Smooth muscle cell (in vitro differentiated cells): Measurements from ENCODE around the gene PCYT1A. TPM values are rescaled to one million over a fixed set of nuclear protein-coding genes. Genes with fewer than 3 reads are reported as not detected.

ENCODE experiments used
- DNase-seq: peaks from one replicate; lab custom pipeline; 2025; ENCODE audit not compliant: unreplicated experiment; lab: John Stamatoyannopoulos, UW
- H2AFZ ChIP-seq: fragments of 200-600 bp; sonication (generic); 2 replicates; pipeline ENCODE4 v1.6.0; 2016; ENCODE audit warnings: antibody characterized with exemption, low read depth, mild to moderate bottlenecking
- H3F3A ChIP-seq: fragments of 200-600 bp; sonication (generic); 2 replicates; pipeline ENCODE4 v1.6.0; 2017; ENCODE audit warnings: antibody characterized with exemption, low read depth
- H3K27ac ChIP-seq: fragments of 200-600 bp; sonication (generic); 2 replicates; pipeline ENCODE4 v1.5.1; 2016; ENCODE audit warnings: low read depth, mild to moderate bottlenecking
- H3K27me3 ChIP-seq: fragments of 200-600 bp; sonication (generic); 2 replicates; pipeline ENCODE4 v1.6.1; 2016; ENCODE audit warnings: low read depth, mild to moderate bottlenecking
- H3K36me3 ChIP-seq: fragments of 200-600 bp; sonication (generic); 2 replicates; pipeline ENCODE4 v1.5.1; 2016; ENCODE audit warnings: low read depth
- H3K4me1 ChIP-seq: fragments of 200-600 bp; sonication (generic); 2 replicates; pipeline ENCODE4 v1.5.1; 2016; ENCODE audit warnings: low read depth
- H3K4me2 ChIP-seq: fragments of 200-600 bp; sonication (generic); 2 replicates; pipeline ENCODE4 v1.6.0; 2016; ENCODE audit warnings: mild to moderate bottlenecking
- H3K4me3 ChIP-seq: fragments of 200-600 bp; sonication (generic); 2 replicates; pipeline ENCODE4 v1.5.1; 2016; ENCODE audit warnings: mild to moderate bottlenecking
- H3K79me2 ChIP-seq: fragments of 200-600 bp; sonication (generic); 2 replicates; pipeline ENCODE4 v1.6.0; 2016; ENCODE audit warnings: low read depth, mild to moderate bottlenecking
- H3K9ac ChIP-seq: fragments of 200-600 bp; sonication (generic); 2 replicates; pipeline ENCODE4 v1.6.0; 2016; ENCODE audit warnings: low read depth
- H3K9me3 ChIP-seq: fragments of 200-600 bp; sonication (generic); replicated peaks from 2 replicates; pipeline ENCODE4 v1.5.1; 2016; ENCODE audit warnings: low read depth
- H4K20me1 ChIP-seq: fragments of 200-600 bp; sonication (generic); 2 replicates; pipeline ENCODE4 v1.6.0; 2016; ENCODE audit warnings: low read depth
- WGBS: methylation state at CpG from one replicate; pipeline ENCODE4 v1.1.7; 2016; ENCODE audit warnings: low lambda C conversion rate; 5-methylcytosine and 5-hydroxymethylcytosine counted together
- polyA plus RNA-seq: library from polyadenylated mRNA; unstranded; fragments of >200 nt; fragmentation: Nextera tagmentation; extraction: Ambion mirVana; gene quantifications from 2 replicates; pipeline ENCODE4 v1.2.1, GENCODE V29; 2016
- total RNA-seq: library from RNA; depleted of rRNA; stranded (reverse); fragments of >200 nt; gene quantifications from 2 replicates; pipeline ENCODE4 v1.2.3, GENCODE V29; 2014
- TF ChIP-seq, protein P1 (sequence below): fragments of 200-600 bp; sonication (generic); IDR thresholded peaks from 2 replicates; pipeline ENCODE4 v1.5.1; 2017; ENCODE audit warnings: borderline replicate concordance, mild to moderate bottlenecking, antibody characterized with exemption; ENCODE audit not compliant: insufficient read depth, poor library complexity, severe bottlenecking

PCYT1A gene
- total and polyA plus RNA-seq, 2 experiments from 2014 or later, result 19.7 to 68.3 TPM

GRCh38 chr3:196275126-196275525 is 12.4 kb downstream of the PCYT1A start:
- peaks cover 2% of the 10 kb centered on the region for H3F3A ChIP-seq
- H3K4me2 ChIP-seq, result no peak overlapping the region
- peaks cover 2% of the 10 kb centered on the region for H3K4me1 ChIP-seq
- H4K20me1 ChIP-seq, result peaks cover 79% of the 10 kb centered on the region
- no peaks in the 10 kb centered on the region for H3K36me3 ChIP-seq
- no peak overlapping the region for H3K9ac ChIP-seq
- no peaks in the 10 kb centered on the region for H3K27me3 ChIP-seq
- peak overlapping the region; percentile 65 for H3K27ac ChIP-seq
- H2AFZ ChIP-seq, result no peak overlapping the region
- TF ChIP-seq, protein P1, sequence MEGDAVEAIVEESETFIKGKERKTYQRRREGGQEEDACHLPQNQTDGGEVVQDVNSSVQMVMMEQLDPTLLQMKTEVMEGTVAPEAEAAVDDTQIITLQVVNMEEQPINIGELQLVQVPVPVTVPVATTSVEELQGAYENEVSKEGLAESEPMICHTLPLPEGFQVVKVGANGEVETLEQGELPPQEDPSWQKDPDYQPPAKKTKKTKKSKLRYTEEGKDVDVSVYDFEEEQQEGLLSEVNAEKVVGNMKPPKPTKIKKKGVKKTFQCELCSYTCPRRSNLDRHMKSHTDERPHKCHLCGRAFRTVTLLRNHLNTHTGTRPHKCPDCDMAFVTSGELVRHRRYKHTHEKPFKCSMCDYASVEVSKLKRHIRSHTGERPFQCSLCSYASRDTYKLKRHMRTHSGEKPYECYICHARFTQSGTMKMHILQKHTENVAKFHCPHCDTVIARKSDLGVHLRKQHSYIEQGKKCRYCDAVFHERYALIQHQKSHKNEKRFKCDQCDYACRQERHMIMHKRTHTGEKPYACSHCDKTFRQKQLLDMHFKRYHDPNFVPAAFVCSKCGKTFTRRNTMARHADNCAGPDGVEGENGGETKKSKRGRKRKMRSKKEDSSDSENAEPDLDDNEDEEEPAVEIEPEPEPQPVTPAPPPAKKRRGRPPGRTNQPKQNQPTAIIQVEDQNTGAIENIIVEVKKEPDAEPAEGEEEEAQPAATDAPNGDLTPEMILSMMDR, result no peak
- 83% methylated on average over 5 of the region's 5 CpGs for WGBS
- H3K79me2 ChIP-seq, result peaks cover 88% of the 10 kb centered on the region
- no peaks in the 10 kb centered on the region for H3K9me3 ChIP-seq
- no peak overlapping the region for H3K4me3 ChIP-seq
- DNase-seq, result no peak

- Histone ChIP-seq H3K27me3 (no peaks in the 10 kb centered on the region), H3K27ac (peak overlapping the region; percentile 65), H3K4me3 (no peak overlapping the region), H3K36me3 (no peaks in the 10 kb centered on the region), H3K4me2 (no peak overlapping the region), H3K4me1 (no peaks in the 10 kb centered on the region), H3K79me2 (peaks cover 85% of the 10 kb centered on the region), H3K9ac (no peak overlapping the region), H3F3A (no peaks in the 10 kb centered on the region), H4K20me1 (peaks cover 80% of the 10 kb centered on the region), H2AFZ (no peak overlapping the region), H3K9me3 (no peaks in the 10 kb centered on the region)
- TF ChIP-seq, protein P1, result no peak
- DNase-seq, result no peak
- WGBS, result 71% methylated on average over 5 of the region's 5 CpGs
These were observed 12.9 kb downstream of the PCYT1A start for GRCh38 chr3:196274585-196274984.

DNA sequence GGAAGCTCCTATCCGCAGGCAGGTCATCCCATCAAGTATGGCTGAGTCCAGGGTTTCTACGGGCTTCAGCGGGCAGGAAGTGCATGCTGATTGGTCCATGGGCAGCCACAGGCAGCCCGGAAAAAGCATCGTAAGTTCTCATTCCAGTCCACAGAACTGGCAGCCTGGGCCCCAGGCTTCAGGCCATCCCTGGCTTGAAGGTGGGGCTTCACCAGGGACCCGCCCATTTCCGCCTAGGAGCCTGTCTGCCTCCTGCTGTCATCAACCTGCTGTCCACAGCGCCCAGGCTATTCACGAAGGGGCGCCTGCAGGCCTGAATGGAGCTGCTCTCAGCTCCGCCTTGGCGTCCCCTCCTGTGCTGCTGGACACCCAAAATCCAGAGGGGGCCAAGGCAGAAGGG is 13.9 kb downstream of the PCYT1A start:
- no peak overlapping the region for H3K9ac ChIP-seq
- 70% methylated on average over 12 of the region's 12 CpGs for WGBS
- no peak for DNase-seq
- peak overlapping the region; percentile 65 for H3K27ac ChIP-seq
- H3K27me3 ChIP-seq, result no peaks in the 10 kb centered on the region
- peaks cover 77% of the 10 kb centered on the region for H4K20me1 ChIP-seq
- no peak overlapping the region for H3K4me2 ChIP-seq
- no peaks in the 10 kb centered on the region for H3F3A ChIP-seq
- H3K4me1 ChIP-seq, result no peaks in the 10 kb centered on the region
- peaks cover 76% of the 10 kb centered on the region for H3K79me2 ChIP-seq
- no peak overlapping the region for H3K4me3 ChIP-seq
- TF ChIP-seq, protein P1, result no peak
- H3K36me3 ChIP-seq, result no peaks in the 10 kb centered on the region
- no peaks in the 10 kb centered on the region for H3K9me3 ChIP-seq
- no peak overlapping the region for H2AFZ ChIP-seq

GRCh38 chr3:196272826-196273225 is 14.7 kb downstream of the PCYT1A start:
- Histone ChIP-seq H3K27me3 (no peaks in the 10 kb centered on the region), H3K79me2 (peaks cover 68% of the 10 kb centered on the region), H3F3A (no peaks in the 10 kb centered on the region), H2AFZ (no peak overlapping the region), H3K4me3 (no peak overlapping the region), H3K9ac (no peak overlapping the region), H3K27ac (no peak overlapping the region), H3K9me3 (no peaks in the 10 kb centered on the region), H3K4me1 (no peaks in the 10 kb centered on the region), H3K4me2 (no peak overlapping the region), H4K20me1 (peaks cover 75% of the 10 kb centered on the region), H3K36me3 (no peaks in the 10 kb centered on the region)
- 93% methylated on average over 14 of the region's 14 CpGs for WGBS
- TF ChIP-seq, protein P1, result no peak
- no peak for DNase-seq
